H9 (cell line): ENCODE data around the gene GRID1. TPM values are rescaled to one million over a fixed set of nuclear protein-coding genes. Genes with fewer than 3 reads are reported as not detected.

ENCODE experiments used
- DNase-seq: peaks from one replicate; pipeline ENCODE4 v3.0.0-alpha.2; 2017
- H2AFZ ChIP-seq: one replicate; pipeline ENCODE4 v1.6.1; 2013; ENCODE audit warnings: mild to moderate bottlenecking, low read length, control low read depth, moderate library complexity
- H2AK5ac ChIP-seq: 2 replicates; pipeline ENCODE4 v1.6.1; 2013; ENCODE audit warnings: low read length, control low read depth, mixed read lengths; ENCODE audit not compliant: insufficient read length
- H2BK120ac ChIP-seq: one replicate; pipeline ENCODE4 v1.6.1; 2013; ENCODE audit warnings: low read depth, mild to moderate bottlenecking, low read length, control low read depth, inconsistent platforms; ENCODE audit not compliant: poor library complexity, severe bottlenecking
- H2BK12ac ChIP-seq: 2 replicates; pipeline ENCODE4 v1.6.1; 2013; ENCODE audit warnings: low read length, control low read depth, mixed read lengths, low read depth; ENCODE audit not compliant: insufficient read length
- H2BK15ac ChIP-seq: 2 replicates; pipeline ENCODE4 v1.6.1; 2013; ENCODE audit warnings: low read depth, low read length, control low read depth
- H2BK20ac ChIP-seq: one replicate; pipeline ENCODE4 v1.6.1; 2013; ENCODE audit warnings: low read depth, mild to moderate bottlenecking, low read length, control low read depth, inconsistent platforms; ENCODE audit not compliant: poor library complexity, severe bottlenecking
- H2BK5ac ChIP-seq: 2 replicates; pipeline ENCODE4 v1.6.1; 2013; ENCODE audit warnings: low read length, control low read depth, mixed read lengths; ENCODE audit not compliant: insufficient read length
- H3K14ac ChIP-seq: 2 replicates; pipeline ENCODE4 v1.6.1; 2013; ENCODE audit warnings: low read length, control low read depth; ENCODE audit not compliant: insufficient read depth
- H3K18ac ChIP-seq: 2 replicates; pipeline ENCODE4 v1.6.1; 2013; ENCODE audit warnings: low read depth, mild to moderate bottlenecking, mixed read lengths, low read length, control low read depth; ENCODE audit not compliant: insufficient read length
- H3K23ac ChIP-seq: 2 replicates; pipeline ENCODE4 v1.6.1; 2013; ENCODE audit warnings: low read length, control low read depth, mixed read lengths, low read depth; ENCODE audit not compliant: insufficient read length
- H3K23me2 ChIP-seq: 2 replicates; pipeline ENCODE4 v1.6.1; 2013; ENCODE audit warnings: low read depth, mild to moderate bottlenecking, mixed read lengths, low read length, control low read depth; ENCODE audit not compliant: insufficient read length, poor library complexity, severe bottlenecking
- H3K27ac ChIP-seq: 2 replicates; pipeline ENCODE4 v1.5.1; 2013; ENCODE audit warnings: low read length, control low read depth, mixed read lengths, low read depth; ENCODE audit not compliant: insufficient read length
- H3K27me3 ChIP-seq: 2 replicates; pipeline ENCODE4 v1.6.1; 2013; ENCODE audit warnings: low read length, control low read depth, inconsistent platforms; ENCODE audit not compliant: insufficient read depth
- H3K4ac ChIP-seq: 2 replicates; pipeline ENCODE4 v1.6.1; 2013; ENCODE audit warnings: low read depth, mild to moderate bottlenecking, control low read depth, inconsistent platforms, low read length, moderate library complexity
- H3K4me1 ChIP-seq: 2 replicates; pipeline ENCODE4 v1.6.1; 2013; ENCODE audit warnings: low read length, control low read depth, inconsistent platforms; ENCODE audit not compliant: insufficient read depth
- H3K4me2 ChIP-seq: 2 replicates; pipeline ENCODE4 v1.6.1; 2013; ENCODE audit warnings: low read length, control low read depth, mixed read lengths; ENCODE audit not compliant: insufficient read length, insufficient read depth
- H3K56ac ChIP-seq: 2 replicates; pipeline ENCODE4 v1.6.1; 2013; ENCODE audit warnings: low read depth, mild to moderate bottlenecking, mixed read lengths, low read length, control low read depth; ENCODE audit not compliant: insufficient read length
- H3K79me1 ChIP-seq: 2 replicates; pipeline ENCODE4 v1.6.1; 2013; ENCODE audit warnings: low read depth, mild to moderate bottlenecking, moderate library complexity, low read length, control low read depth, inconsistent platforms; ENCODE audit not compliant: insufficient read depth, poor library complexity, severe bottlenecking
- H3K79me2 ChIP-seq: 2 replicates; pipeline ENCODE4 v1.6.1; 2013; ENCODE audit warnings: low read length, control low read depth, inconsistent platforms; ENCODE audit not compliant: insufficient read depth
- H3K9ac ChIP-seq: 2 replicates; pipeline ENCODE4 v1.6.1; 2013; ENCODE audit warnings: low read length, control low read depth, mixed read lengths; ENCODE audit not compliant: insufficient read length; ENCODE audit errors: extremely low read depth
- H3K9me3 ChIP-seq: one replicate; pipeline ENCODE4 v1.6.1; 2013; ENCODE audit warnings: low read depth, low read length, inconsistent platforms; ENCODE audit not compliant: control insufficient read depth
- H3T11ph ChIP-seq: one replicate; pipeline ENCODE4 v1.6.1; 2013; ENCODE audit warnings: mild to moderate bottlenecking, low read length, control low read depth, inconsistent platforms
- H4K20me1 ChIP-seq: one replicate; pipeline ENCODE4 v1.6.1; 2013; ENCODE audit not compliant: control insufficient read depth, insufficient read length, insufficient read depth
- H4K5ac ChIP-seq: 2 replicates; pipeline ENCODE4 v1.6.1; 2013; ENCODE audit warnings: low read depth, mild to moderate bottlenecking, mixed read lengths, low read length, control low read depth; ENCODE audit not compliant: insufficient read length
- H4K8ac ChIP-seq: replicated peaks from 2 replicates; pipeline ENCODE4 v1.6.1; 2013; ENCODE audit warnings: low read length, control low read depth, mixed read lengths, low read depth; ENCODE audit not compliant: insufficient read length
- H4K91ac ChIP-seq: 2 replicates; pipeline ENCODE4 v1.6.1; 2013; ENCODE audit warnings: low read depth, mild to moderate bottlenecking, moderate library complexity, mixed read lengths, low read length, control low read depth; ENCODE audit not compliant: insufficient read length
- H3K27ac Mint-ChIP-seq, 3 experiments: 2 replicates in 2 of 3; 3 replicates in 1 of 3; pipeline ENCODE4 v1.8.0; 2020 to 2021; ENCODE audit warnings: mixed read lengths in 3 of 3, mild to moderate bottlenecking in 1 of 3, moderate library complexity in 1 of 3
- H3K27me3 Mint-ChIP-seq: 2 replicates; pipeline ENCODE4 v1.8.0; 2021; ENCODE audit warnings: low read depth, mild to moderate bottlenecking, moderate library complexity, mixed read lengths
- H3K36me3 Mint-ChIP-seq, 3 experiments: 2 replicates in 2 of 3; 3 replicates in 1 of 3; pipeline ENCODE4 v1.8.0; 2020 to 2021; ENCODE audit warnings: low read depth in 3 of 3, mixed read lengths in 3 of 3; ENCODE audit not compliant: insufficient read depth in 1 of 3
- H3K4me1 Mint-ChIP-seq, 2 experiments: 2 replicates each; pipeline ENCODE4 v1.8.0; 2020; ENCODE audit warnings: mixed read lengths in 2 of 2
- H3K4me3 Mint-ChIP-seq, 2 experiments: 2 replicates in 1 of 2; 3 replicates in 1 of 2; pipeline ENCODE4 v1.8.0; 2020 to 2021; ENCODE audit warnings: mild to moderate bottlenecking in 2 of 2, mixed read lengths in 2 of 2, moderate library complexity in 1 of 2
- H3K9me3 Mint-ChIP-seq, 2 experiments: 2 replicates in 1 of 2; 3 replicates in 1 of 2; pipeline ENCODE4 v1.8.0; 2020; ENCODE audit warnings: mild to moderate bottlenecking in 2 of 2, mixed read lengths in 2 of 2, moderate library complexity in 1 of 2
- WGBS: extraction: QIAGEN DNeasy Blood & Tissue Kit; methylation state at CpG from one replicate; pipeline ENCODE4 v1.1.7; 2013; ENCODE audit warnings: missing lambda C conversion rate, low lambda C conversion rate, mixed read lengths; ENCODE audit not compliant: insufficient read length; ENCODE audit errors: extremely low coverage; 5-methylcytosine and 5-hydroxymethylcytosine counted together
- total RNA-seq: library from RNA; stranded (reverse); gene quantifications from 2 replicates; pipeline ENCODE4 v1.2.1, GENCODE V29; 2021
- TF ChIP-seq, protein P1 (sequence below): fragments of 200-600 bp; sonication (generic); conservative IDR thresholded peaks from 3 replicates; pipeline ENCODE4 v1.8.0; 2021; ENCODE audit warnings: antibody characterized with exemption, mild to moderate bottlenecking

The GRID1 gene
- total RNA-seq, 1 experiment from 2014 or later: 0.35 TPM

DNA sequence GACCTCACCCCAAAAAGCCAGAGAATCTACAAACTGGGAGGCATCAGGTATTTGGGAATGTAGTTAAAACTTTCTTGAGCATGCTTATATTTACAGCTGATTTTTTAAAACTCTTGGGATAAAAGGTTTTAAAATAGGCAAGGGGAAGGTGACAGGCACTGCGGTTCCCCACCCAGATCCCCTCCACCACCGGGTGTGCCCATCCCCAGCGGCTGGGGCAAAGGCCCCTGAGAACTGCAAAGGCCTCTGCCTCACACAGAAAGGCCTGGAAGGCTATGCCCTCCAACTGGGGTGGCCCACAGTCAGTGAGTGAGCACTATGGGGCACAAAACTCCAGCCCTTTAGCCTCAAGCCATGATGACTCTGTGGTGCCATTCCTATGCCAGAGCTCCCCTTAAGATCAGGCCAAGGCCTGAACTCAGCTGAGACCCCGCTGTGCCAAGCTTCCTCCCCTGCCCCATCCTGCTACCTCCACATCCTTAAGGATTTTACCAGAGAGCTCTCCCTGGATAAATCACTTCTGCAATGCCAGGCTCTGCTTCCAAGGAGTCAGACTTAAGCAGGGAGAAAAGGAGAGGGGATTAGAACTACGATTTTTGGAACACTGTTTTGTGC, 299.1 kb downstream of the GRID1 start:
- no peak overlapping the region for H2AK5ac ChIP-seq
- no peaks in the 10 kb centered on the region for H3K79me1 ChIP-seq
- no peak overlapping the region for H3T11ph ChIP-seq
- no peaks in the 10 kb centered on the region for H3K79me2 ChIP-seq
- H3K18ac ChIP-seq: no peak overlapping the region
- no peak overlapping the region for H2BK5ac ChIP-seq
- no peak overlapping the region for H3K56ac ChIP-seq
- H3K4me2 ChIP-seq: no peak overlapping the region
- Mint-ChIP-seq H3K4me1 (0 out of 4 replicates have a peak, but pooled peaks cover 2 to 3% of the 10 kb centered on the region in 2 experiments), H3K27me3 (no peaks in the 10 kb centered on the region; the same call in 1 of the 2 replicates), H3K36me3 (no peaks in the 10 kb centered on the region; a peak in 1 of 7 replicates), H3K27ac (no peak overlapping the region; a peak in 1 of 7 replicates), H3K4me3 (no peak overlapping the region), H3K9me3 (no peaks in the 10 kb centered on the region)
- H3K14ac ChIP-seq: no peak overlapping the region
- H4K91ac ChIP-seq: no peak overlapping the region
- no peaks in the 10 kb centered on the region for H3K9me3 ChIP-seq
- H3K4me1 ChIP-seq: no peaks in the 10 kb centered on the region
- H4K8ac ChIP-seq: no peak overlapping the region
- H3K27ac ChIP-seq: no peak overlapping the region
- no peak overlapping the region for H2BK15ac ChIP-seq
- H4K20me1 ChIP-seq: no peaks in the 10 kb centered on the region
- H2BK12ac ChIP-seq: no peak overlapping the region
- no peak overlapping the region for H2BK20ac ChIP-seq
- DNase-seq: no peak
- no peak overlapping the region for H3K23ac ChIP-seq
- no peak overlapping the region for H2AFZ ChIP-seq
- no peak overlapping the region for H3K9ac ChIP-seq
- TF ChIP-seq, protein P1, sequence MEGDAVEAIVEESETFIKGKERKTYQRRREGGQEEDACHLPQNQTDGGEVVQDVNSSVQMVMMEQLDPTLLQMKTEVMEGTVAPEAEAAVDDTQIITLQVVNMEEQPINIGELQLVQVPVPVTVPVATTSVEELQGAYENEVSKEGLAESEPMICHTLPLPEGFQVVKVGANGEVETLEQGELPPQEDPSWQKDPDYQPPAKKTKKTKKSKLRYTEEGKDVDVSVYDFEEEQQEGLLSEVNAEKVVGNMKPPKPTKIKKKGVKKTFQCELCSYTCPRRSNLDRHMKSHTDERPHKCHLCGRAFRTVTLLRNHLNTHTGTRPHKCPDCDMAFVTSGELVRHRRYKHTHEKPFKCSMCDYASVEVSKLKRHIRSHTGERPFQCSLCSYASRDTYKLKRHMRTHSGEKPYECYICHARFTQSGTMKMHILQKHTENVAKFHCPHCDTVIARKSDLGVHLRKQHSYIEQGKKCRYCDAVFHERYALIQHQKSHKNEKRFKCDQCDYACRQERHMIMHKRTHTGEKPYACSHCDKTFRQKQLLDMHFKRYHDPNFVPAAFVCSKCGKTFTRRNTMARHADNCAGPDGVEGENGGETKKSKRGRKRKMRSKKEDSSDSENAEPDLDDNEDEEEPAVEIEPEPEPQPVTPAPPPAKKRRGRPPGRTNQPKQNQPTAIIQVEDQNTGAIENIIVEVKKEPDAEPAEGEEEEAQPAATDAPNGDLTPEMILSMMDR: no peak
- no peak overlapping the region for H4K5ac ChIP-seq
- no peaks in the 10 kb centered on the region for H3K27me3 ChIP-seq
- H3K23me2 ChIP-seq: no peaks in the 10 kb centered on the region
- no peak overlapping the region for H2BK120ac ChIP-seq
- no peak overlapping the region for H3K4ac ChIP-seq
- no CpG with 5 or more reads among the region's 5 CpGs for WGBS
